Cardiac fibroblast (primary cell): ENCODE data around the gene GRAP2.
"Not testable (repeated sequence)": the region's sequence is repeated elsewhere in the genome, so short reads cannot be mapped to it uniquely, and the experiment has no call there.

Experiments used
- DNase-seq, 2 donors: peaks; one replicate each; pipeline versions ENCODE4 v3.0.0 to v3.0.0-alpha.2; 2010; ENCODE audit warnings: low read depth in 2 of 2
- H3K4me3 ChIP-seq, 2 donors: replicated peaks in 1 of 2; 1 replicate in 1 of 2; 2 replicates in 1 of 2; pipeline ENCODE4 v1.5.1; 2011; ENCODE audit warnings: low read depth in 2 of 2, low read length in 2 of 2, mild to moderate bottlenecking in 2 of 2, moderate library complexity in 1 of 2
- TF ChIP-seq, protein P1 (sequence below): IDR thresholded peaks from one replicate; pipeline ENCODE4 v1.5.1; 2011; ENCODE audit warnings: low read depth, mild to moderate bottlenecking, low read length, inconsistent platforms

GRAP2 gene

DNA sequence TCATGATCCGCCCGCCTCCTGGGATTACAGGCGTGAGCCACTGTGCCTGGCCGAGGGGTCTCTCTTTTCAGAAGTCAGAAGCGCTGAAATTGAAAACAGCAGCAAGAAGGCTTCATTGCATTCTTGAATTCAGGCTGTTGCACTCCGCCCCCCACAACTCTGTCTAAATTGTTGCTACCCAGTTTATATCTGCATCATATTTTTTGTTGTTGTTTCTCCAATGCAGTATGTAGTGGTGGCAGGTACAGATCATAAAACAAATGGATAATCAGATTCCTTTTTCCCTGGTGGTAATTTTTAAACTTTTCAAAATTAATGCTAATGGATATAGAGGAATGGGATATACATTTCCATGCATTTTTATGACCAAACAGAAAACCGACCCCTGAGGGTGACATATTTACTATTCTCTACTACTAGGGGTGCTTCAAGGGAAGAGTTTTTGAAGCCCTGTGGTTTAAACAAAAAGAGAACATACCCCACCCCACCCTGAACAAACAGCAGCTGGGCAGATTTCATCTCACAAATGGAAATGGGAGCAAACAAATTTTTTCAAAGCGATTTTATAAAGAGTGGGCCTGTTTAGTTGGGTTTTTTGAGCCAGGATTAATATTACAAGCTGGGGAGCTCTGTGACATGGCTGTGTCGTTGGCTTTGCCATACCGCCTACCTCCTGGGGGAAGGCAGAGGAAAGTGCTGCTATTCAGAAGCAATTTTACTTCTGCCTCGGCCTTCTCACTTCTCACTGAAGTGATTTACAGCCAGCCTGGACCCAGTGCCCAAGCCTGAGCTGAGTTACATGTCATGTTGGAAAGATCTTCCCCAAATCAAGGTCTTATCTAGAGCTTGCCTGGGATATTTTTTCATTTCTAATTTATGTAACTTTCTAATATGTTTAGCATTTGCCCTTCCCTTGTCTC is 43.3 kb downstream of the GRAP2 start:
- no peak overlapping the region for H3K4me3 ChIP-seq
- DNase-seq: no peak
- TF ChIP-seq, protein P1, sequence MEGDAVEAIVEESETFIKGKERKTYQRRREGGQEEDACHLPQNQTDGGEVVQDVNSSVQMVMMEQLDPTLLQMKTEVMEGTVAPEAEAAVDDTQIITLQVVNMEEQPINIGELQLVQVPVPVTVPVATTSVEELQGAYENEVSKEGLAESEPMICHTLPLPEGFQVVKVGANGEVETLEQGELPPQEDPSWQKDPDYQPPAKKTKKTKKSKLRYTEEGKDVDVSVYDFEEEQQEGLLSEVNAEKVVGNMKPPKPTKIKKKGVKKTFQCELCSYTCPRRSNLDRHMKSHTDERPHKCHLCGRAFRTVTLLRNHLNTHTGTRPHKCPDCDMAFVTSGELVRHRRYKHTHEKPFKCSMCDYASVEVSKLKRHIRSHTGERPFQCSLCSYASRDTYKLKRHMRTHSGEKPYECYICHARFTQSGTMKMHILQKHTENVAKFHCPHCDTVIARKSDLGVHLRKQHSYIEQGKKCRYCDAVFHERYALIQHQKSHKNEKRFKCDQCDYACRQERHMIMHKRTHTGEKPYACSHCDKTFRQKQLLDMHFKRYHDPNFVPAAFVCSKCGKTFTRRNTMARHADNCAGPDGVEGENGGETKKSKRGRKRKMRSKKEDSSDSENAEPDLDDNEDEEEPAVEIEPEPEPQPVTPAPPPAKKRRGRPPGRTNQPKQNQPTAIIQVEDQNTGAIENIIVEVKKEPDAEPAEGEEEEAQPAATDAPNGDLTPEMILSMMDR: no peak

DNA sequence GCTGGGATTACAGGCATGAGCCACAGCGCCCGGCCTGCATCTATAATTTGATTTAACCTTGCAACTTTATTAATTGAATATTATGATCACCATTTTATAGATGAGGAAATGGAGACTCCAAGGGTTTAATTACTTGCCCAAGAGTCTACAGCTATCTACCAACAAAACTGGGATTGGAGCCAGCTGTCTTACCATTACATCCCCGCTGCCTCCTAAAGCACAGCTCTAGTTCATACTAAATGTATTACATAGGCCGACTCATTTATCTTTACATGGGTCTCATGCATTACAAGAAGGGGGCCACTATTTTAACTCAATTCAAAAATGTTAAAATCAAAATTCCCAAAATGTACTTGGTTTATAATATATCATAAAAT is 45.2 kb downstream of the GRAP2 start:
- no peak for DNase-seq
- H3K4me3 ChIP-seq: no peak overlapping the region
- TF ChIP-seq, protein P1: no peak

DNA sequence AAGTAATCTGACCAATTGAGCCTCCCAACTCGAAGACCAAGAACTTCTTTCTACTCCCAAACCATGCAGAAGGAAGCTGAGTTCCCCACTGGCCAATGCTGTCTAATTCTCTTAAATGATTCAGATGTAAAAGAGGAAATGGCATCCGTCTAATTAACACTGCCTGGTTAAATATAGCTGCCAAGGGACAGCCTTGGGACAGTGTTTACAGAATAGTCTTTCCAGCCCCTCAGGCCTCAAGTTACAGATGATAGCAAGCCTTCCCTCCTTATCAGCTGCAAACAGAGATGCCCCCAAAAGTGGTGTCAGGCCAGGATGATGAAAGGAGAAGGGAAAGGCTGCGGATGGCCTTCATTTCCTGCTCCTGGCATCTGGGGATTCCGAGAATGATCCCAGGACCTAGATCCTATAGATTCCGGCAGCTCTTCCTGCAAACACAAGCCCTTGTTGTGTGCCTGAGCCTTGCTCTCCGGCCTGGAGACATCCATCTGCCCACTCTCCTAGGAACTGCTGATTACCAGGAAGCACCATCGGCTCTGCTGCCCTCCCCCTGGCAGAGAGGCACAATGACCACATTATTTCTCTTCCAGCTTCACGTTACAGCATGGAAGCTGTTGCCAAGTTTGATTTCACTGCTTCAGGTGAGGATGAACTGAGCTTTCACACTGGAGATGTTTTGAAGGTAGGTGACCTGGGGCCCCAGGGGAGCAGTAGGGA is 45.8 kb downstream of the GRAP2 start:
- no peak overlapping the region for H3K4me3 ChIP-seq
- TF ChIP-seq, protein P1: no peak

DNA sequence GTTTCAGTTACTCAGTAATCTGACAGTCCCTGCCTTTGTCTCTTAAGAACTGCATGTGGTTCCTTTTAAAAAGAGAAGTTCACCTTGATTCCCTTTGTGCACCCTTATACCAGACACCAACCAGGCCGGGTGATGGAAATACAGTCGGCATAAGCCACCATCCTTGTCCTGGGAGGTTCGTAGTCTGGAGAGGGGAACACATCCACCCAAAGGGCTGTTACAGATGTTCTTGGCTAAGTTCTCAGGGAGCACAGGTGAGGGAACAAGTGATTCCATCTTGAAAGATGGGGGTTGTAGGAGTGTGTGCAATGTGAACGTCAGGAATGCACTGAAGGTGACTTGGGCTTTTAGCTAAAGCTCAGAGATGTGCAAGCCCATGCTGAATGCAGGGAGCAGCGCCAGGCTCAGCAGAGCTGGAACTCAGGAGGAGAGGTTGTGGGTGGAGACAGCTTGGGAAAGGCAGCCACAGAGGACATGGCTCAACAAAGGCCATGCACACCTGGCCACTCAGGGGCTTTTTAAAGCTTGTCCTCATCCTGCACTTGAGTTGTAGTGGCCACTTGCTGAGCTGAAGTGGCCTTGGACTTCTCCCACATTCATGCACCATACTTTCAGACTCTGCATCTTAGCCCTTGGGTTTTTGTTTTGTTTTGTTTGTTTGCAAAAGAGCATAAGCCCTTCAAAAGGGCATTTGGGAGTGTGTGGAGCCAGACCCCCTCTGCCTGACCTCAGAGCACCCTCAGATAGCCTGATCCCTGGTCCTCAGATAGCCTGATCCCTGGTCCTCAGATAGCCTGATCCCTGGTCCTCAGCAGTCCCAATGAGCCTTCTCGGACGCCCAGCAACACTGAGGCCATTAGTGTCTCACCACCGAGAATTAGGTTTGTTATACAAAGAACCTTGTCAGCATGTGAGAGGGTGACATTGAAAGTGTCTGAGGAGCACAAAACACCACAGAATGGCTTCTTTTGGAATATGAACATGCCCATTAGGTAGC is 46.6 kb downstream of the GRAP2 start:
- H3K4me3 ChIP-seq: no peak overlapping the region
- DNase-seq: no peak
- TF ChIP-seq, protein P1: no peak

More for the DNA sequence above, 45.8 kb downstream of the GRAP2 start:
- no peak for DNase-seq

DNA sequence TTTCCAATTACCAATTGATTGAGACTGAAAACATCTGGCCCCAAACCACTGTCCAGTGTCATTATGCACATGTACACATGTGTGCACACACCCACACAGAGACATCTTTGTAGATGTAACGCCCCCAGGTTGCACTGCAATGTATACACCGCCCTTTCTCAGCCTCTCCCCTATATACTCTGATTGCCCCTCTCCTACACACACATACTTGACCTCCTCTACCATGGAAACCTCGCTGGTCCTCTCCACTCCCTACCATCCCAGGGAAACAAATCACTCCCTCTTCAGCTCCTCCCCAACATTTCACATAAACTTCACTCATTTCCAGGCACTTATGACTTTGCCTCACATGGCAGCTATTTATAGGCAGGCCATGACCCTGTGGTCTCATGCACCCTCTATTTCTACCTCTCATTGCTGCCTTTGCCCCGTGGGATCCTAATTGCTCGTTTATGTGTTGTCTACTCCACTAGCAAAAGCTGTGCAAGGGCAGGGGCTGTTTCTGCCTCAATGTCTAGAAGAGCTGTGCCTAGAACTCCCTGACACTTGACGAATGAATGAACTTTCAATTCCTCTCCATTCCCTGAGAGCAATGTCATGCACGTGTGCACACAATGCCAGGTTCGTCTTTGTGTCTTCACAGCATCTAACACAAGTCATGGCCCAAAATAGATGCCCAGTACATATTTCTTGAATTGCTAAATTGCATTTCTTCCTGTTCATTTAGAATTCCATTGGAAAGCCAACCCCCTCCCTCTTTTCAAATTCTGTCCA is 49.3 kb downstream of the GRAP2 start:
- no peak for DNase-seq
- TF ChIP-seq, protein P1: no peak

DNA sequence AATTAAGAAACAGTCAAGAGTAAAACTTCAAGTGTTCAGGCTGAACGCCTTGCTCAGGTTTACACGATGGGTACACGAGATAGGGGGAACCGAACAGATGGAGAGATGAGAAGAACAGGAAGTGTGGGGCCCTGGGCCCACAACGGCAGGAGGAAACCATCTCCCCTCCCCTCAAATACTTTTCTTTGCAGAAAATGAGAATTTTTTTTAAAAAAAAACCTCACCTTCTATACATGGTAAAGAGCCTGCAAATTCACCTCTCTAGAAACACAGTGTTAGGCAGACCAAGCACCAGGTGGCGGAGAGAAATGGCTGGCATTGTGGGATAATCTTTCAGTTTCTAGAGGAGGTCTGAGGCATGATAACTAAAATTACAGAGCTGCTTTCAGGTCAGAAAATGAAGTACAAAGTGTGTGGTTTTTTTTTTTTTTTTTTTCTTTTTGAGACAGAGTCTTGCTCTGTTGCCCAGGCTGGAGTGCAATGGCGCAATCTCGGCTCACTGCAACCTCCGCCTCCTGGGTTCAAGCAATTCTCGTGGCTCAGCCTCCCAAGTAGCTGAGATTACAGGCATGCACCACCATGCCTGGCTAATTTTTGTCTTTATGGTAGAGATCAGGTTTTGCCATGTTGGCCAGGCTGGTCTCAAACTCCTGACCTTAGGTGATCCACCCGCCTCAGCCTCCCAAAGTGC is 50.9 kb downstream of the GRAP2 start:
- H3K4me3 ChIP-seq, DNase-seq: not testable (repeated sequence)

More for the DNA sequence above, 49.3 kb downstream of the GRAP2 start:
- no peak overlapping the region for H3K4me3 ChIP-seq
